HepG2 (cell line): ENCODE results near the gene H1-8. TPM values are rescaled to one million over a fixed set of nuclear protein-coding genes. Genes with fewer than 3 reads are reported as not detected.
"Not testable (repeated sequence)": the region's sequence is repeated elsewhere in the genome, so short reads cannot be mapped to it uniquely, and the experiment has no call there.

Experiments used
- ATAC-seq: fragments of 200-7000 bp; cut with Tn5 transposase; 3 replicates; pipeline ENCODE4 v1.9.1; 2020; ENCODE audit warnings: mild to moderate bottlenecking, moderate library complexity
- BruUV-seq: library from RNA; stranded (reverse); fragments of 400-500 nt; replicated peaks from 2 replicates; lab custom pipeline; 2021; lab: Mats Ljungman, UMichigan
- CTCF ChIA-PET: fragments of 300-600 bp; formaldehyde crosslinking; extraction: SDS; loops from one replicate; lab custom pipeline; 2021; ENCODE audit warnings: low total read pairs, inconsistent platforms, low intra/inter-chr PET ratio; lab: Yijun Ruan, JAX
- POLR2A ChIA-PET: fragments of 350-600 bp; sonication (Branson Sonifier 250); formaldehyde crosslinking; loops from one replicate; lab custom pipeline; 2020; ENCODE audit warnings: antibody characterized with exemption, inconsistent platforms; lab: Yijun Ruan, JAX
- DNase-seq: peaks from one replicate; pipeline ENCODE4 v3.0.0-alpha.2; 2015; ENCODE audit warnings: low spot score
- FAIRE-seq: peaks from 3 replicates; lab custom pipeline; 2011; peaks lifted over from hg19 to GRCh38; lab: Jason Lieb, UNC
- H2AFZ ChIP-seq: one replicate; pipeline ENCODE4 v1.6.1; 2011; ENCODE audit warnings: low read length, inconsistent platforms
- H3K27ac ChIP-seq: fragments of 300-600 bp; 3 replicates; pipeline ENCODE4 v1.8.0; 2011; ENCODE audit warnings: mixed run types, mild to moderate bottlenecking, mixed read lengths, low read length, inconsistent platforms; ENCODE audit not compliant: insufficient read depth; ENCODE audit errors: extremely low read length
- H3K27me3 ChIP-seq, 2 experiments: fragments of 200-600 bp in 1 of 2; 2 replicates in 1 of 2; 3 replicates in 1 of 2; pipeline versions ENCODE4 v1.6.0 to v1.8.0; 2011; ENCODE audit warnings: low read length in 2 of 2, mild to moderate bottlenecking in 2 of 2, moderate library complexity in 2 of 2, inconsistent platforms in 1 of 2; ENCODE audit not compliant: insufficient read depth in 2 of 2, control insufficient read depth in 1 of 2
- H3K36me3 ChIP-seq, 2 experiments: fragments of 200-600 bp in 1 of 2; replicated peaks in 1 of 2; 2 replicates in 1 of 2; 3 replicates in 1 of 2; pipeline versions ENCODE4 v1.5.1 to v1.8.0; 2011; ENCODE audit warnings: low read length in 2 of 2, inconsistent platforms in 1 of 2; ENCODE audit not compliant: insufficient read depth in 2 of 2, control insufficient read depth in 1 of 2
- H3K4me1 ChIP-seq: 2 replicates; pipeline ENCODE4 v1.5.1; 2012; ENCODE audit warnings: low read length, inconsistent platforms; ENCODE audit not compliant: insufficient read depth
- H3K4me2 ChIP-seq: 2 replicates; pipeline ENCODE4 v1.6.0; 2011; ENCODE audit warnings: low read depth, low read length, inconsistent platforms
- H3K4me3 ChIP-seq, 3 experiments: fragments of 200-600 bp in 1 of 3; sonication (generic), shearing (Covaris generic) in 1 of 3; replicated peaks in 1 of 3; 2 replicates each; pipeline ENCODE4 v1.5.1; 2011 to 2016; ENCODE audit warnings: low read length in 3 of 3, inconsistent platforms in 2 of 3, low read depth in 2 of 3, mild to moderate bottlenecking in 2 of 3, control low read depth in 1 of 3, mixed read lengths in 1 of 3; ENCODE audit not compliant: insufficient read depth in 1 of 3
- H3K79me2 ChIP-seq: one replicate; pipeline ENCODE4 v1.6.1; 2011; ENCODE audit warnings: low read length, inconsistent platforms; ENCODE audit not compliant: insufficient read depth
- H3K9ac ChIP-seq: 2 replicates; pipeline ENCODE4 v1.6.0; 2011; ENCODE audit warnings: mild to moderate bottlenecking, low read depth, low read length, inconsistent platforms; ENCODE audit not compliant: insufficient read depth
- H3K9me3 ChIP-seq: 2 replicates; pipeline ENCODE4 v1.5.1; 2012; ENCODE audit warnings: mild to moderate bottlenecking, low read length
- H4K20me1 ChIP-seq: 2 replicates; pipeline ENCODE4 v1.6.0; 2011; ENCODE audit warnings: inconsistent platforms, mild to moderate bottlenecking, low read length, moderate library complexity; ENCODE audit not compliant: insufficient read depth
- HIC2 ChIP-seq: sonication (generic); formaldehyde crosslinking; IDR thresholded peaks from 2 replicates; pipeline ENCODE4 v1.9.0; 2022; ENCODE audit warnings: low read depth, missing genetic modification reagents
- HNRNPL ChIP-seq: fragments of 200-400 bp; formaldehyde crosslinking; IDR thresholded peaks from 2 replicates; pipeline ENCODE4 v1.6.1; 2017; ENCODE audit warnings: mild to moderate bottlenecking, low read depth, low read length
- LCORL ChIP-seq, 2 experiments: fragments of 450-650 bp in 1 of 2; sonication (generic) in 1 of 2; formaldehyde crosslinking in 1 of 2; IDR thresholded peaks; 2 replicates each; pipeline versions ENCODE4 v1.5.0 to v1.6.1; 2017 to 2020; ENCODE audit warnings: antibody characterized with exemption in 1 of 2, missing genetic modification reagents in 1 of 2
- PHF21A ChIP-seq: sonication (generic); formaldehyde crosslinking; IDR thresholded peaks from 2 replicates; pipeline ENCODE4 v1.5.0; 2020; ENCODE audit warnings: mild to moderate bottlenecking, missing genetic modification reagents
- STAG1 ChIP-seq: sonication (generic); formaldehyde crosslinking; IDR thresholded peaks from 2 replicates; pipeline ENCODE4 v1.4.0; 2020; ENCODE audit warnings: missing genetic modification reagents
- TBX2 ChIP-seq: sonication (generic); formaldehyde crosslinking; IDR thresholded peaks from 2 replicates; pipeline ENCODE4 v1.5.0; 2020; ENCODE audit warnings: missing genetic modification reagents, mild to moderate bottlenecking, borderline replicate concordance
- ZFX ChIP-seq: sonication (generic); formaldehyde crosslinking; IDR thresholded peaks from 2 replicates; pipeline ENCODE4 v1.4.0; 2020; ENCODE audit warnings: mild to moderate bottlenecking, low read depth, missing genetic modification reagents, moderate library complexity
- ZIK1 ChIP-seq: sonication (generic); formaldehyde crosslinking; IDR thresholded peaks from 2 replicates; pipeline ENCODE4 v1.5.0; 2020; ENCODE audit warnings: mild to moderate bottlenecking, low read depth, missing genetic modification reagents, borderline replicate concordance
- WGBS: methylation state at CpG from one replicate; pipeline ENCODE4 v1.1.6; 2017; ENCODE audit warnings: low lambda C conversion rate; 5-methylcytosine and 5-hydroxymethylcytosine counted together
- in situ Hi-C: cut with HindIII; loops from 2 replicates; pipeline ENCODE4 v1.10.0; 2017; ENCODE audit warnings: low pct_unique_long_range_greater_than_20kb; ENCODE audit not compliant: extremely low pct_ligation_motif_present
- intact Hi-C: fragments of 100-400 bp; cut with micrococcal nuclease; formaldehyde crosslinking; loops from one replicate; pipeline ENCODE4 v1.10.0; 2022; ENCODE audit not compliant: unreplicated experiment
- polyA plus RNA-seq, 8 experiments: library from polyadenylated mRNA; depleted of rRNA in 3 of 8; stranded (reverse) in 7 of 8; unstranded in 1 of 8; fragments of >200 nt; fragmentation: Illumina TruSeq in 4 of 8; extraction: Trizol in 4 of 8; gene quantifications; 2 replicates each; pipeline versions ENCODE4 v1.2.1 to v1.2.3, GENCODE V29; 2011 to 2016; ENCODE audit warnings: low read depth in 4 of 8, missing spikeins in 1 of 8, mixed read lengths in 1 of 8; ENCODE audit not compliant: insufficient read depth in 1 of 8
- total RNA-seq, 5 experiments: library from RNA; depleted of rRNA; stranded (reverse); fragments of >200 nt; fragmentation: Illumina TruSeq; extraction: Trizol; gene quantifications; 2 replicates each; pipeline ENCODE4 v1.2.3, GENCODE V29; 2016; ENCODE audit warnings: low read depth in 1 of 5
- TF ChIP-seq, protein P1 (sequence below): sonication (generic); formaldehyde crosslinking; IDR thresholded peaks from 2 replicates; pipeline ENCODE4 v1.4.0; 2020; ENCODE audit warnings: missing genetic modification reagents
- TF ChIP-seq, protein P2 (sequence below): sonication (generic); formaldehyde crosslinking; IDR thresholded peaks from 2 replicates; pipeline ENCODE4 v1.5.0; 2020; ENCODE audit warnings: mild to moderate bottlenecking, missing genetic modification reagents, moderate library complexity
- TF ChIP-seq, protein P3 (sequence below): sonication (generic); formaldehyde crosslinking; conservative IDR thresholded peaks from 2 replicates; pipeline ENCODE4 v1.4.0; 2020; ENCODE audit warnings: missing genetic modification reagents

The H1-8 gene
- total and polyA plus RNA-seq, 2 of the 13 experiments (the other 11 are each of a cell fraction or from before 2014, with no cell fraction given): 0.08 TPM; not detected in 1

DNA sequence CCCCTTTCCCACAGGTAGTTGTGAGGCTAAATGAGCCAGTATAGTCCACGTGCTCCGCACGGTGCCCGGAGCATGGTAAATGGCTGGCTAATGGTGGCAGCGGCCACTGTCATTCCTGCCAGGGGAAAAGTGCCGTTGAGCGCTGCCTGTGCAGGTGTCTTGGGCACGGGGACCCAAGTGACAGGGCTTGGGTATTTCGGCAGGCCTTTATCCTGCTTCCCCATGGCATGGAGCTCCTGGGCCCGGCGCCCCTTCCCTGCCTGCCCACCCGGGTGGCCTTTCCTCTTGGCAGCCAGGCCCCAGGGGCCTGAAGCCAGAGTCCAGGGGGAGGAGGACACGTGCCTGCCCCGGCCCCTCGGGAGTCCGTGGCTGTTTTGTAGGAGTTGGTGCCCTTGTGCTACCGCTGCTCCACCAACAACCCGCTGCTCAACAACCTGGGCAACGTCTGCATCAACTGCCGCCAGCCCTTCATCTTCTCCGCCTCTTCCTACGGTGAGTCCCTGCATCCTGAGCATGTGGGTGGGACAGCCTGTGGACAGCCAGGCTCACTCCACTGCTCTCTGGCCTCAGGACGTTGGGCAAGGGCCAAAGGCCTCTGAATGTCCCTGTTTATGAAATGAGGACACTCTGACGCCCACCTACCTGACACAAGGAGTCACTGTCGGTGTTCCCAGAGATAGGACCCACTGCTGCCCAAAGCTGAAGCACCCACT is 27.7 kb upstream of the H1-8 start (continued):
- TF ChIP-seq, protein P1, sequence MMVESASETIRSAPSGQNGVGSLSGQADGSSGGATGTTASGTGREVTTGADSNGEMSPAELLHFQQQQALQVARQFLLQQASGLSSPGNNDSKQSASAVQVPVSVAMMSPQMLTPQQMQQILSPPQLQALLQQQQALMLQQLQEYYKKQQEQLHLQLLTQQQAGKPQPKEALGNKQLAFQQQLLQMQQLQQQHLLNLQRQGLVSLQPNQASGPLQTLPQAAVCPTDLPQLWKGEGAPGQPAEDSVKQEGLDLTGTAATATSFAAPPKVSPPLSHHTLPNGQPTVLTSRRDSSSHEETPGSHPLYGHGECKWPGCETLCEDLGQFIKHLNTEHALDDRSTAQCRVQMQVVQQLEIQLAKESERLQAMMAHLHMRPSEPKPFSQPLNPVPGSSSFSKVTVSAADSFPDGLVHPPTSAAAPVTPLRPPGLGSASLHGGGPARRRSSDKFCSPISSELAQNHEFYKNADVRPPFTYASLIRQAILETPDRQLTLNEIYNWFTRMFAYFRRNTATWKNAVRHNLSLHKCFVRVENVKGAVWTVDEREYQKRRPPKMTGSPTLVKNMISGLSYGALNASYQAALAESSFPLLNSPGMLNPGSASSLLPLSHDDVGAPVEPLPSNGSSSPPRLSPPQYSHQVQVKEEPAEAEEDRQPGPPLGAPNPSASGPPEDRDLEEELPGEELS: 0 out of 2 replicates have a peak, but pooled peaks have one; percentile 25
- TF ChIP-seq ZFX (CRISPR knock-in tag) (peak; percentile 61), ZIK1 (CRISPR knock-in tag) (0 out of 2 replicates have a peak, but pooled peaks have one; percentile 17), STAG1 (CRISPR knock-in tag) (peak; percentile 13; the same call in 1 of the 2 replicates), PHF21A (CRISPR knock-in tag) (peak; percentile 40; the same call in 1 of the 2 replicates), LCORL (CRISPR knock-in tag; IDR thresholded peaks at IDR 0.05) (peak; percentile 63)
- not testable (repeated sequence) for TF ChIP-seq LCORL (IDR thresholded peaks at IDR 0.05)

GRCh38 chr3:129515821-129516432 is 27.0 kb upstream of the H1-8 start:
- H3K36me3 ChIP-seq, FAIRE-seq, H3K4me3 ChIP-seq, H4K20me1 ChIP-seq, H3K27me3 ChIP-seq, CTCF ChIA-PET, in situ Hi-C loops, POLR2A ChIA-PET, H2AFZ ChIP-seq, BruUV-seq, H3K79me2 ChIP-seq, intact Hi-C loops, H3K9me3 ChIP-seq, H3K9ac ChIP-seq: not testable (repeated sequence)
- WGBS: 94% methylated on average over 3 of the region's 7 CpGs
- Histone ChIP-seq H3K27ac (peak overlapping the region; percentile 55), H3K4me2 (0 out of 2 replicates have a peak overlapping the region, but pooled peaks have one; percentile 27), H3K4me1 (peaks cover 48% of the 10 kb centered on the region)
- DNase-seq (peak; percentile 28), ATAC-seq (peak; percentile 17; the same call in 2 of the 3 replicates)
- TF ChIP-seq TBX2 (CRISPR knock-in tag): peak; percentile 13; the same call in 1 of the 2 replicates
- TF ChIP-seq, protein P2, sequence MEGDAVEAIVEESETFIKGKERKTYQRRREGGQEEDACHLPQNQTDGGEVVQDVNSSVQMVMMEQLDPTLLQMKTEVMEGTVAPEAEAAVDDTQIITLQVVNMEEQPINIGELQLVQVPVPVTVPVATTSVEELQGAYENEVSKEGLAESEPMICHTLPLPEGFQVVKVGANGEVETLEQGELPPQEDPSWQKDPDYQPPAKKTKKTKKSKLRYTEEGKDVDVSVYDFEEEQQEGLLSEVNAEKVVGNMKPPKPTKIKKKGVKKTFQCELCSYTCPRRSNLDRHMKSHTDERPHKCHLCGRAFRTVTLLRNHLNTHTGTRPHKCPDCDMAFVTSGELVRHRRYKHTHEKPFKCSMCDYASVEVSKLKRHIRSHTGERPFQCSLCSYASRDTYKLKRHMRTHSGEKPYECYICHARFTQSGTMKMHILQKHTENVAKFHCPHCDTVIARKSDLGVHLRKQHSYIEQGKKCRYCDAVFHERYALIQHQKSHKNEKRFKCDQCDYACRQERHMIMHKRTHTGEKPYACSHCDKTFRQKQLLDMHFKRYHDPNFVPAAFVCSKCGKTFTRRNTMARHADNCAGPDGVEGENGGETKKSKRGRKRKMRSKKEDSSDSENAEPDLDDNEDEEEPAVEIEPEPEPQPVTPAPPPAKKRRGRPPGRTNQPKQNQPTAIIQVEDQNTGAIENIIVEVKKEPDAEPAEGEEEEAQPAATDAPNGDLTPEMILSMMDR: peak; percentile 29; the same call in 1 of the 2 replicates
- 0 out of 2 replicates have a peak, but pooled peaks have one; percentile 15 for TF ChIP-seq HNRNPL
- 0 out of 2 replicates have a peak, but pooled peaks have one; percentile 32 for TF ChIP-seq HIC2 (CRISPR knock-in tag)
- TF ChIP-seq, protein P3, sequence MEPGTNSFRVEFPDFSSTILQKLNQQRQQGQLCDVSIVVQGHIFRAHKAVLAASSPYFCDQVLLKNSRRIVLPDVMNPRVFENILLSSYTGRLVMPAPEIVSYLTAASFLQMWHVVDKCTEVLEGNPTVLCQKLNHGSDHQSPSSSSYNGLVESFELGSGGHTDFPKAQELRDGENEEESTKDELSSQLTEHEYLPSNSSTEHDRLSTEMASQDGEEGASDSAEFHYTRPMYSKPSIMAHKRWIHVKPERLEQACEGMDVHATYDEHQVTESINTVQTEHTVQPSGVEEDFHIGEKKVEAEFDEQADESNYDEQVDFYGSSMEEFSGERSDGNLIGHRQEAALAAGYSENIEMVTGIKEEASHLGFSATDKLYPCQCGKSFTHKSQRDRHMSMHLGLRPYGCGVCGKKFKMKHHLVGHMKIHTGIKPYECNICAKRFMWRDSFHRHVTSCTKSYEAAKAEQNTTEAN (CRISPR knock-in tag): 0 out of 2 replicates have a peak, but pooled peaks have one; percentile 21
